ENCODE results near the gene NPEPPS.
"Not testable (repeated sequence)": the region's sequence is repeated elsewhere in the genome, so short reads cannot be mapped to it uniquely, and the experiment has no call there.

The NPEPPS gene, protein sequence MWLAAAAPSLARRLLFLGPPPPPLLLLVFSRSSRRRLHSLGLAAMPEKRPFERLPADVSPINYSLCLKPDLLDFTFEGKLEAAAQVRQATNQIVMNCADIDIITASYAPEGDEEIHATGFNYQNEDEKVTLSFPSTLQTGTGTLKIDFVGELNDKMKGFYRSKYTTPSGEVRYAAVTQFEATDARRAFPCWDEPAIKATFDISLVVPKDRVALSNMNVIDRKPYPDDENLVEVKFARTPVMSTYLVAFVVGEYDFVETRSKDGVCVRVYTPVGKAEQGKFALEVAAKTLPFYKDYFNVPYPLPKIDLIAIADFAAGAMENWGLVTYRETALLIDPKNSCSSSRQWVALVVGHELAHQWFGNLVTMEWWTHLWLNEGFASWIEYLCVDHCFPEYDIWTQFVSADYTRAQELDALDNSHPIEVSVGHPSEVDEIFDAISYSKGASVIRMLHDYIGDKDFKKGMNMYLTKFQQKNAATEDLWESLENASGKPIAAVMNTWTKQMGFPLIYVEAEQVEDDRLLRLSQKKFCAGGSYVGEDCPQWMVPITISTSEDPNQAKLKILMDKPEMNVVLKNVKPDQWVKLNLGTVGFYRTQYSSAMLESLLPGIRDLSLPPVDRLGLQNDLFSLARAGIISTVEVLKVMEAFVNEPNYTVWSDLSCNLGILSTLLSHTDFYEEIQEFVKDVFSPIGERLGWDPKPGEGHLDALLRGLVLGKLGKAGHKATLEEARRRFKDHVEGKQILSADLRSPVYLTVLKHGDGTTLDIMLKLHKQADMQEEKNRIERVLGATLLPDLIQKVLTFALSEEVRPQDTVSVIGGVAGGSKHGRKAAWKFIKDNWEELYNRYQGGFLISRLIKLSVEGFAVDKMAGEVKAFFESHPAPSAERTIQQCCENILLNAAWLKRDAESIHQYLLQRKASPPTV

DNA sequence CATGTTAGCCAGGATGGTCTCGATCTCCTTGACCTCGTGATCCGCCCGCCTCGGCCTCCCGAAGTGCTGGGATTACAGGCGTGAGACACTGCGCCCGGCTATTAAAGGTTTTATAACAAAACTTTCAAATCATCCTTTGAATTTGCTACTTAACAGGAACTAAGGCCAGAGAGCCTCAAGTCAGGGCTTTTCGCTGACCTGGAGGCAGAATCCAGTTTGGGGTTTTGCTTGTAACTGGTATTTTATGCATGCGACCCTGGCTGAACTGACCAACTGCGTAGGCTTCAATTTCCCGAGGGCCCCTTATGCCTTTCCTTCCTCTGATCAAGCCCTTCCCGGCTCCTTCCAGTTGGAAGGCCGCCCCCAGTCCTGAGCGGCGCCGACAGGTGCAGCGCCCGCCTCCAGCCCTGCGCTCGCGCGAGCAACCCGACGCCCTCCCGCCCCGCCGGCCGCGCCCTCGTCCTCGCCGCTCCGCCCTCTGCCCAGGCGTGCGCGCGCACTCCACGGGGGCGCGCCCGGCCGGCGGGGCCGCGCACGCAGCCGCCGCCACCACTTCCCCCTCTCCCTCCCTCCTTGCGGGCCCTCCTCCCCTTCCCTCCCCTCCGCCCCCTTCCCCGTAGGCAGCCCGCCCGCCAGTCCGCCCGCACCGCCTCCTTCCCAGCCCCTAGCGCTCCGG is at the start of gene NPEPPS:
Gene NPEPPS (plus strand): TSS at position 552 of the 676 bp plus-strand sequence. CDS start 193 bp downstream, outside the sequence.
- FAIRE-seq = not testable (repeated sequence)
- peak; percentile 31 for DNase-seq (ENCODE audit: insufficient read length, low spot score)

DNA sequence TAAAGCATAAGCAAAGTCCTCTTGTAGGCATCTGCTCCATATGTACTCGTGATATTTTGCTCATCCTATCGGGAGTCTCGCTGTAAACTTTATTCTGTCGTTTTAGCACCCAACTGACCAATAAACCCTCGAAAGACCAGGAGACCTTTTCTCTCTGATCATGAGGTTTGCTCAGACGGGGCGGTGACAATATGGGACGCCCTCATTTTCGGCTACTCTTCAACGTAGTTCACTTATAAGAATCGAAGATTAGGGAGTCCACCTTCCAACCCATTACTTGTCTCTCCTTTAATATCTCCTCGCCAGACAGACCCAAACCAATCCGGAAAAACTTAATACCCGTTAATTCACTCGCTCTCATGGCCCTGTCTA is 39.1 kb upstream of the NPEPPS start:
- DNase-seq (ENCODE audit: insufficient read length, low spot score); FAIRE-seq: not testable (repeated sequence)

DNA sequence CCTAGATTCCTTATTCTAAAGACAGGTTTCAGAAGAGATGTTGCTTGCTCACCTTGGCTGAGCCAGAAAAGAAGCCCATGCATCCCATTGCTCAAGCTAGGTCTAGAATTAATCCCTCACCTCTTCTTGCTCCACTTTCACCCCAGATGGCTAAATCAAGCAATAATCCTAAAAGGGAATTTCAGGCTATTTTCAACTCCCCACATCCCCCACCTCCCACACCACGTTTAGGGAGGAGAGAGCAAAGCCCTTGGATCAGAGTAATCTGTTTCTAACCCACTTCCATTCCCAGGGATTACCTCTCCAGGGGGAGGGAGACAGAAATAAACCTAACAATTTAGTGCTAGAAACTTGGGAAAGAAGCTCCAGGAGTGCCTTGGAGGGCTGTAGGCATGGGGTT is 31.8 kb upstream of the NPEPPS start:
- not testable (repeated sequence) for FAIRE-seq; DNase-seq (ENCODE audit: insufficient read length, low spot score)

DNA sequence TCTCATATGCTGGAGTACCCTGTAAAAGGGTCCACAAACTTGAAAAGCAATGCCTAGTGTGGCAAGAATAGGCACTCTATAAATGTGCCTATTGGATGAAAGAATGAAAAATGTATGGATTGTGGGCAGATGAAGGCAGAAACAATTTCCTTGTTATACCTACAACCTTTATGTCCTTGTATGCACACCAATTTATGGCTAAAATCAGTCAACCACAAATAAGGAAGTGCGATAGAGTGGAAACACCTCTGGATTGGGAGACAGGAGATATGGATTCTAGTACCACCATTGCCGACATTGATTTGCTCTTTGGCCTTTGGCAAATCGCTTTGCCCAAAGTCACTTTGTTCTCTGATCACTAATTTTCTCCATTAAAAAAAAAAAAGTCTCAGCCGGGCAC is 31.4 kb upstream of the NPEPPS start:
- not testable (repeated sequence) for FAIRE-seq; DNase-seq (ENCODE audit: insufficient read length, low spot score)

DNA sequence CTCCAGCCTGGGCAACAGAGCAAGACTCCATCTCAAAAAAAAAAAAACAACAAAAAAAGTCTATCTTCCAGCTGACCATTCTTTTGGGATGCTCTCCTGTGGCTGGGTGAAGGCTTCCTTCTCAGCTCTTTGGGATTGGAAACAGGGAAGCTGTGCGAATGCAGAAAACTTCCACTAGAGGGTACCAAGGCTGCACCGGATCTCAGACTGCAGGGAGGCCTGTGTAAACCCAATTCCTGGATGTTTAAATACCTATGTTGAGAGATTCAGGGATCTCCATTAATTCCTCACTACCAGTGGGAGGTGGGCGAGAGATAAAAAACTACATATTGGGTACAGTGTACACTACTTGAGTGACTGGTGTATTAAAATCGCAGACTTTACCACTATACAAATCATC is 30.3 kb upstream of the NPEPPS start:
- DNase-seq (ENCODE audit: insufficient read length, low spot score); FAIRE-seq: not testable (repeated sequence)

DNA sequence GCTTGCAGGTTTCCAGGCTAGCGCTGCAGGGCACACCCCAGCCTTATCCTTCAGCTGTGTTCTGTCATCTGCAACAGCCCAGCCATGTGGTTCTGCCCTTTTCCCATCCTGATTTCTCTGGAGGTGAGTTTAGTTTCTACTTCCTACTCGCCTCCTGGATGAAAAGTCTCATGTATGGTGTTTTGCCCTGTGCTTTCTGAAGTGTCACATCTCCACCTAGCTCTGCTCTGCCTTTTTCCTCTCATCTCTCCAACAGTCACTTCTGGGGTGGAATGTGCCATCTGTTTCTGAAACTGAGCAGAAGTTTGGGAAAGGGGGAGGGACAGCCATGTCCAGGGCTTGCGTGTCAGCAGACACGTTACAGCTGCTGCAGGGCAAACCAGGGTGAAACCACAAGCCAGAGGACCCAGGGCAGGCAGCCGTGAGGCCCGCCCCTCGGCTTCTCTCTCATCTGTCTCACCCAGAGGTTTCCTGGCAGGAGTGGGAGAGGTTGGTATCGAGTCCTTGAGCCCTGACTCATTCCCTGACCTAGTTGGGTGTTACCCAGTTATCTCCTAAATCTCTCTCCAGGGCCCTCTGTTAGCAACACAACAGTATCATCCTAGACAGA is 28.7 kb upstream of the NPEPPS start:
- not testable (repeated sequence) for DNase-seq (ENCODE audit: insufficient read length, low spot score)

More for the DNA sequence above, 30.3 kb upstream of the NPEPPS start:
- TF ChIP-seq, protein P1, sequence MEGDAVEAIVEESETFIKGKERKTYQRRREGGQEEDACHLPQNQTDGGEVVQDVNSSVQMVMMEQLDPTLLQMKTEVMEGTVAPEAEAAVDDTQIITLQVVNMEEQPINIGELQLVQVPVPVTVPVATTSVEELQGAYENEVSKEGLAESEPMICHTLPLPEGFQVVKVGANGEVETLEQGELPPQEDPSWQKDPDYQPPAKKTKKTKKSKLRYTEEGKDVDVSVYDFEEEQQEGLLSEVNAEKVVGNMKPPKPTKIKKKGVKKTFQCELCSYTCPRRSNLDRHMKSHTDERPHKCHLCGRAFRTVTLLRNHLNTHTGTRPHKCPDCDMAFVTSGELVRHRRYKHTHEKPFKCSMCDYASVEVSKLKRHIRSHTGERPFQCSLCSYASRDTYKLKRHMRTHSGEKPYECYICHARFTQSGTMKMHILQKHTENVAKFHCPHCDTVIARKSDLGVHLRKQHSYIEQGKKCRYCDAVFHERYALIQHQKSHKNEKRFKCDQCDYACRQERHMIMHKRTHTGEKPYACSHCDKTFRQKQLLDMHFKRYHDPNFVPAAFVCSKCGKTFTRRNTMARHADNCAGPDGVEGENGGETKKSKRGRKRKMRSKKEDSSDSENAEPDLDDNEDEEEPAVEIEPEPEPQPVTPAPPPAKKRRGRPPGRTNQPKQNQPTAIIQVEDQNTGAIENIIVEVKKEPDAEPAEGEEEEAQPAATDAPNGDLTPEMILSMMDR (IDR thresholded peaks at IDR 0.05; ENCODE audit: insufficient read depth, missing control alignments) = peak; percentile 39

DNA sequence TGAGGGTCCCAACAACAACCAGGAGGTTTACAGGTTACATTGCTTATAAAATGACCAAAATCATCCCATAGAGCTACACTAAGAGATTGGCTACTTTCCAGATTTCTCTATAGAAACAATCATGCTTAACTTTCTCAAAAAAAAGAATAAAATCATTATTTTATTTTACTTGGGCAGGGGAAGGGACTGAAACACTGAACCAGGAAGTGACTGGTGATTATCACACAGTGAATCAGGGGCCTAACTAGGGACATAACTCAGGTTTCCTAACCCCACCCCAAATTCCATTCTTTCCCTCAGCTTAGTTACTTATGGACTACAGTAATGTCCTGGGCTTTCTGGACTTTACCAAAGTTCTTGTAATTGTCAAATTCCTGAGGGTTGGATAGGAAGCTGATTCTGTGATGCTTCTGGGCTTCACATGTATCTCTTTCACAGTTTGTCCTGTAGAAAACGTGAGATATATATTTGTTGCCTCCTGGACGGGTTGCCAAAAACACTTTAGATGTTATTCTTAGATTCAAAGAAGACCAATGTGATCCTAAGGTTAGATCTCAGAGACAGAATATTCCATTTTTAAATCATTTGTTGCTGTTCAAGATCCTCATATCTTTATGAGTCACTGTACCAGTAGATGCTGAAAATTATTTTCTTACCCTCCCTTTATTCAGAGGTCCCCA is 28.0 kb upstream of the NPEPPS start:
- not testable (repeated sequence) for DNase-seq (ENCODE audit: insufficient read length, low spot score)

More for the DNA sequence above, 28.7 kb upstream of the NPEPPS start:
- FAIRE-seq = not testable (repeated sequence)

DNA sequence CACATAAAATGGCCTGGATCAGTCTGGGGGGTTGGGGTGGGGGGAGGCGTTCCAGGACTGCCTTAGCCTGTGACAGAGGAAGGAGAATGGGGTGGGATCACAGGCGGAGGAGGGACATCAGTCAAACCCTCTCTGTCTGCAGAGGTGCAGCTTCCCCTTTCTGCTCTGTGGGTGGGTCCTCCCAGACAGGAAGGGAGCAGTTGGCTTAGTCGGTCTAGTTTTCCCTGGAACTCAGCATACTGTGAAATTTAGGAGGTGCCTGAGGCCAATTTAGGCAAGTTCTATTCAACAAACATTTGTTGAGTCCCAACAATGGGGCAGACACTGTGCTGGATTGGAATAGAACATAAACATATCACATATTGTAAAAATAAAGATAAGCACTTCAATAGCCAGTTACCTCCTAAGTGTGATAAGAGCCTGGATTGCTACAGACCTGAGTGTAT is 19.2 kb upstream of the NPEPPS start:
- DNase-seq (ENCODE audit: insufficient read length, low spot score); FAIRE-seq: not testable (repeated sequence)

More for the DNA sequence above, 28.0 kb upstream of the NPEPPS start:
- FAIRE-seq = not testable (repeated sequence)

DNA sequence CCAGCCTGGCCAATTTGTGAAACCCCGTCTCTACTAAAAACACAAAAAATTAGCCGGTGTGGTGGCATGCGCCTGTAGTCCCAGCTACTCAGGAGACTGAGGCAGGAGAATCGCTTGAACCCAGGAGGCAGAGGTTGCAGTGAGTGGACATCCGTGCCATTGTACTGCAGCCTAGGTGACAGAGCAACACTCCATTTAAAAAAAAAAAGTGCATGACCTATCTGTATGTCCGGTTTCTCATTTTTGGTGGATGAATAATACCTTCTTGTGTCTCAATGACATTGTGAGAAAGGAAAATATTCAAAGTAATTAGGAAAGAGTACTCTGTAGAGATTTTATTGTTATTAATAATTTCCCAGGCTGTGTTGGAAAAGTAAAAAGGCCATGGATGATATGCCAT is 17.6 kb upstream of the NPEPPS start:
- FAIRE-seq = not testable (repeated sequence)

DNA sequence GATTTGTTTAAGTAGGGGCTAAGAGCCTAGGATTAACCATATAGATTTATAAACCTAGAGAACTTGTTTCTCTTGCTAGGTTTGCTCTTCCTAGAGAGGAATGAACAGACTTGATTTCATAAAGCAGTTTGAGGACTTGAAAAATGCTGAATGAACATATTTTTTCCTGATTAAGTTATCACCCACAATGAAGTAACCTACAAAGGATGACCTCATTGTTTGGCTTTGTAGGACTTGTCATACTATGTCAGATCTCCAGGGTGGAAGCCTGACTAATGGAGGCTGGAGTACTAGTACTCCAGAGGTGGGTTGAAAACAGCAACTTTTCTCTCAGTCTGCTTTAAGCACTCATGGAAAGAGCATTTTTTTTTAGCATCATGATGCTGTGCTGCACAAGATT is 12.0 kb upstream of the NPEPPS start:
- not testable (repeated sequence) for DNase-seq (ENCODE audit: insufficient read length, low spot score); FAIRE-seq

More for the DNA sequence above, 17.6 kb upstream of the NPEPPS start:
- not testable (repeated sequence) for DNase-seq (ENCODE audit: insufficient read length, low spot score)

DNA sequence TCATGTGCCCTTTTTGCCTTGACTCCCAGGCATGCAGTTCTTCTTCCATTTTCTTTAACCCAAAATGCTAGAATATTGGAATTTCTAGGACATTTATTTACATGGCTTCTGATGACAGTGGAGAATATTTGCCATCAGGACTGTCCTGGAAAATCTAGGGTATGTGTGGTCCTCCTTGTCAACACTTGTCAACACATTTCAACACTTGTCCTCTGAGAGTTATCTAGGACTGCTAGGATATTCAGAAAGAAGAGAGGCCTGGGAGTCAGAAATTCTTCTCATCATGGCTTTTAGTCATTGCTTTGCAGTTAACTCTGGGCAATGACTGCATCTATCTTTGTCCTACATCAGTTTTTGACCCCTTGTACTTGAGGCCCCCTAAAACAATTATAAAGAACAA is 11.5 kb upstream of the NPEPPS start:
- not testable (repeated sequence) for DNase-seq (ENCODE audit: insufficient read length, low spot score); FAIRE-seq

DNA sequence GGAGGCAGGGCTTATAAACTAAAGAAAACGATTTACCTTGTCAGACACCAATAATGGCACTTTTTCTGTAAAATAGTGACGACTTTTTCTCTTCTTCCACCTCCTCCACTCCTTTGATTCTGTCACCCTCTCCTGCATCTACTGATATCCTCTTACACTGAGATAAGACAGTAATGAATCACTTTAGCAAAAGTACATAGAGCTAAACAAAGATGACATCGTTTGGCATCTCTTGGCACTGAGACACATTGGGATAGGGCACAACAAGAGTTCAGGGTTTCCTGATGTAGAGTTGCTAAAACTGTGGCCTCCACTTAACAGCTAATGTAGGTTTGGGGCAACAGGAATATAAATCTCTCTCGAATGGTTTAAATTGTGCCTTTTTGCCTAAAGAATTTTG is 10.6 kb upstream of the NPEPPS start:
- not testable (repeated sequence) for FAIRE-seq; DNase-seq (ENCODE audit: insufficient read length, low spot score)

DNA sequence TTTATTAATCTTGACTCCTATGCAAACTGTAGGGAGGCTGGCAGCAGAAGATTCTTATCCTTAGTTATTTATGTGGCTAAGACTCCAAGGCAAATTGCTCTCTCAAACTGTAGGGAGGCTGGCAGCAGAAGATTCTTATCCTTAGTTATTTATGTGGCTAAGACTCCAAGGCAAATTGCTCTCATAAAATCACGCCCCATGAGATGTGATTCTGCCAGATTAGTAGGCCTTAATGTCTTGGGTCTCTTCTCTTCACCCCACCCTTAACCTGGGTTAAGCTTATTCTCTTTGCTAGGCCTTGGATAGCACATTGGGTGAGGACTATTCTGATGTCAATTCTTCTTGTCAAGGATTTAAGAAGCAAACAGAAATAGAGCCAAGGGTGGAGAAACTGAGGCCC is 9.5 kb upstream of the NPEPPS start:
- DNase-seq (ENCODE audit: insufficient read length, low spot score); FAIRE-seq: not testable (repeated sequence)

DNA sequence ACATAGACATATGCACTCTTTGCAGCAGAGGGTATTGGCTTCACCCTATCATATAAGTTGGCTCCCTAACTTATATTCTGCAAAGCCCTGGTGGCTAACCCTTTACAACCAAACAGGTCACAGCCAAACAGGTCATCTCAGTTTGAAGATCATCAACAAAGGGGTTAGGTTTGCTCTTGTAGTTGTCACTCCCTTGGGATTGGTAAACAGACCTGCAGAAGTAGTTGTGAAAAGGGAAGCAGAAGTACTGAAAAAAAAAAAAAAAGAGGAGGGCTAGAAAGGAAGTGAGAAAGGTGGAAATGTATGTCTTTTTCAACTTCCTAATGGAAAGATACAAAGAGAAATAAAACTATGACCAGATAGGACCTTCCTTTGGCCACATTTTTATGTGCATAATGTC is 8.6 kb upstream of the NPEPPS start:
- DNase-seq (ENCODE audit: insufficient read length, low spot score) = not testable (repeated sequence)

DNA sequence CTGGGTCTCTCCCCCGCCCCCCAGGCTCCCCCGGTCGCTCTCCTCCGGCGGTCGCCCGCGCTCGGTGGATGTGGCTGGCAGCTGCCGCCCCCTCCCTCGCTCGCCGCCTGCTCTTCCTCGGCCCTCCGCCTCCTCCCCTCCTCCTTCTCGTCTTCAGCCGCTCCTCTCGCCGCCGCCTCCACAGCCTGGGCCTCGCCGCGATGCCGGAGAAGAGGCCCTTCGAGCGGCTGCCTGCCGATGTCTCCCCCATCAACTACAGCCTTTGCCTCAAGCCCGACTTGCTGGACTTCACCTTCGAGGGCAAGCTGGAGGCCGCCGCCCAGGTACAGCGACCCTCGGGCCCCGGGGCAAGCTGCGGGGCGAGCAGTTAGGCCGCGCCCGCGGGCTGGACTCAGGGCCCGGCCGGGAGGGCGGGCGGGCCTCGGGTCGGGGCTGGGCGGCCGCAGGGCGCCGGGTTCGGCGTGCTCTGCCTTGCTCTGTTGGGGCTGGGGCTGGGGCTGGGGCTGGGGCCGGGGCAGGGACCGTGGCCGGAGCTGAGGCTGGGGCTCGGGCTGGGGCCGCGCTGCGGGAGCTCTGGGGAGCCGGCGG is 419 bp downstream of the NPEPPS start:
- FAIRE-seq; DNase-seq (ENCODE audit: insufficient read length, low spot score): not testable (repeated sequence)

More for the DNA sequence above, 8.6 kb upstream of the NPEPPS start:
- FAIRE-seq = not testable (repeated sequence)

DNA sequence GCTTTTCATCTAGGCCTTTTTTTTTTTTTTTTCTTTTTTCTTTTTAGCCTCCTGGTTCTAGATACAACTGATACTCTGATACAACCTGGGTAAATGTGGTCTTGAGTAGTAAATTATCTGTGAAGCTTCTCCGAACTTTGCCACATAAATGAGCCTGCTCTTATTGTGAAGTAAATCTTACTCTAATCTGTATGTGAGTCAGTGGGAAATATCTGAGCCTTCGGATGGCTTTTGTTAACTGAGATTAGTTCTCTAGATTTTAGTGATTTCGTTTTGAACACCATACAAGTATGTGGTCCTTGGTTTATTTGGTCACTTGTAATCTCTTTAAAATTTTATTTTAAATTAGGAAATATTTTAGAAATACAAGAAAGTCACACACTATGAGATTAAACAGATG is 8.2 kb downstream of the NPEPPS start:
- FAIRE-seq; DNase-seq (ENCODE audit: insufficient read length, low spot score): not testable (repeated sequence)

DNA sequence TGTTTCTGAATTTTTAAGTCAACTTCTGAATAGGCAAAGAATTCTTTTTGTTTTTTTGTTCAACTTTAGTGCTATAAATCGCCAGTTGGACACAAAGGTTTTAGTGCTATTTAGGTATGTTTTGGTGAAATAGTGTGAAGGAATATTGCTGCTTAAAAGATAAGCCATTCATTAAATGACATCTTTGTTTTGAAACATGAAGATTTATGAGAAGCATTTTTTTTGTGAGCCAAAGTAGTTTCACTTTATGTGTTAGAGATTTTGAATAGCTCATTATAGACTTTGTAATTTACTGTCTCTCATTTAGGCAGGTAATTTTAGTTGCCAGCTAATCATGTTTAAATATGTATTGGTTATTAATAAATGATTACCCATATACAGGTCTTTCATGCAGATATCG is 10.8 kb downstream of the NPEPPS start:
- not testable (repeated sequence) for FAIRE-seq; DNase-seq (ENCODE audit: insufficient read length, low spot score)

Measured in D721Med (cell line).